SK-N-SH treated with all-trans-retinoic acid at 6 μM for 48 hours (cell line): ENCODE results near the gene OR11G2.
"Not testable (repeated sequence)": the region's sequence is repeated elsewhere in the genome, so short reads cannot be mapped to it uniquely, and the experiment has no call there.

Source experiments
- ATAC-seq: fragments of 200-7000 bp; cut with Tn5 transposase; 3 replicates; pipeline ENCODE4 v1.9.1; 2020; ENCODE audit warnings: mild to moderate bottlenecking, moderate library complexity
- CREB5 ChIP-seq: fragments of 250-450 bp; sonication (Bioruptor Pico); IDR thresholded peaks from 2 replicates; pipeline ENCODE4 v1.5.1; 2020; ENCODE audit warnings: low read depth, mild to moderate bottlenecking, moderate library complexity
- CSRNP3 ChIP-seq: fragments of 250-450 bp; sonication (Bioruptor Pico); IDR thresholded peaks from 2 replicates; pipeline ENCODE4 v1.5.1; 2021; ENCODE audit warnings: mild to moderate bottlenecking, moderate library complexity
- ESRRG ChIP-seq: fragments of 250-450 bp; sonication (Bioruptor Pico); IDR thresholded peaks from 2 replicates; pipeline ENCODE4 v1.6.1; 2021; ENCODE audit warnings: mild to moderate bottlenecking
- ISL1 ChIP-seq: fragments of 250-450 bp; sonication (Bioruptor Pico); IDR thresholded peaks from 2 replicates; pipeline ENCODE4 v2.1.2; 2022; ENCODE audit warnings: mild to moderate bottlenecking, moderate library complexity
- POU6F1 ChIP-seq: fragments of 250-450 bp; sonication (Bioruptor Pico); IDR thresholded peaks from 2 replicates; pipeline ENCODE4 v1.8.0; 2021; ENCODE audit warnings: low read depth, mild to moderate bottlenecking, moderate library complexity, borderline replicate concordance
- PPARA ChIP-seq: fragments of 250-450 bp; sonication (Bioruptor Pico); IDR thresholded peaks from 2 replicates; pipeline ENCODE4 v1.5.0; 2020; ENCODE audit warnings: mild to moderate bottlenecking, borderline replicate concordance
- RARB ChIP-seq: fragments of 250-450 bp; sonication (Bioruptor Pico); IDR thresholded peaks from 2 replicates; pipeline ENCODE4 v1.8.0; 2021; ENCODE audit warnings: mild to moderate bottlenecking, moderate library complexity
- SNAI2 ChIP-seq: fragments of 250-450 bp; sonication (Bioruptor Pico); IDR thresholded peaks from 2 replicates; pipeline ENCODE4 v1.5.0; 2020; ENCODE audit warnings: mild to moderate bottlenecking, moderate library complexity
- TCF4 ChIP-seq: fragments of 250-450 bp; sonication (Bioruptor Pico); IDR thresholded peaks from 2 replicates; pipeline ENCODE4 v1.8.0; 2021; ENCODE audit warnings: mild to moderate bottlenecking, moderate library complexity, borderline replicate concordance
- TOX ChIP-seq: fragments of 250-450 bp; sonication (Bioruptor Pico); IDR thresholded peaks from 2 replicates; pipeline ENCODE4 v1.8.0; 2021; ENCODE audit warnings: mild to moderate bottlenecking, moderate library complexity, borderline replicate concordance
- TSHZ2 ChIP-seq: fragments of 250-450 bp; sonication (Bioruptor Pico); IDR thresholded peaks from 2 replicates; pipeline ENCODE4 v1.5.0; 2020; ENCODE audit warnings: mild to moderate bottlenecking, moderate library complexity
- ZFP3 ChIP-seq: fragments of 250-450 bp; sonication (Bioruptor Pico); IDR thresholded peaks from 2 replicates; pipeline ENCODE4 v1.5.0; 2020; ENCODE audit warnings: mild to moderate bottlenecking, moderate library complexity
- ZFP30 ChIP-seq: fragments of 450-650 bp; formaldehyde crosslinking; IDR thresholded peaks from 2 replicates; pipeline ENCODE4 v1.5.0; 2022; ENCODE audit warnings: mild to moderate bottlenecking, moderate library complexity
- ZNF565 ChIP-seq: fragments of 450-650 bp; formaldehyde crosslinking; conservative IDR thresholded peaks from 2 replicates; pipeline ENCODE4 v1.5.0; 2020; ENCODE audit warnings: low read depth, mild to moderate bottlenecking, moderate library complexity
- ZNF70 ChIP-seq: fragments of 450-650 bp; formaldehyde crosslinking; IDR thresholded peaks from 2 replicates; pipeline ENCODE4 v1.5.0; 2020; ENCODE audit warnings: mild to moderate bottlenecking, moderate library complexity
- TF ChIP-seq, protein P1 (sequence below): fragments of 250-450 bp; sonication (Bioruptor Pico); IDR thresholded peaks from 2 replicates; pipeline ENCODE4 v1.8.0; 2020; ENCODE audit warnings: mild to moderate bottlenecking, moderate library complexity, borderline replicate concordance

Gene OR11G2

DNA sequence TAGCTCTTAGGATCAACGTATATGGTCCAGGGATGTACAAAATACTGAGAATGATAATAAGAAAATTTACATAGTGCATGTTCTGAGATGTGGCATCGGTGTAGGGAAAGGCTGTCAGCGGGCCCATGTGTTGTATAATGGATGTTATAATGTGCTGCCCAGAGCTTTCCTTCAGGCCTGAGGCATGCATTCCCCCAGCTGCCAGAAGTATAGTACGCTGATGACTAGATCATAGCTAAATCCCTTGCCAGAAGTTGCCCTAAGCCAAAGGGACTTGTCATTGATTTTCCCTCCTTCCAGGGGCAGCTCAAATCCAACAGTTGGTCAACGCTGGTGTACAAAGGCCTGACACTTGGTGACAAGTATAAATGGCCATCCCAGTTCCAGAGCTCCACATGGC is 6.5 kb upstream of the OR11G2 start:
- TF ChIP-seq ZFP3 (CRISPR knock-in tag) (no peak), ZNF565 (CRISPR knock-in tag) (no peak), CSRNP3 (CRISPR knock-in tag) (no peak), ZFP30 (CRISPR knock-in tag) (no peak), POU6F1 (CRISPR knock-in tag) (no peak), TCF4 (CRISPR knock-in tag) (no peak), ZNF70 (no peak), PPARA (CRISPR knock-in tag) (no peak), ESRRG (CRISPR knock-in tag) (no peak), ISL1 (CRISPR knock-in tag) (no peak)
- TF ChIP-seq, all 23 proteins: peak for 0
- no peak for ATAC-seq

DNA sequence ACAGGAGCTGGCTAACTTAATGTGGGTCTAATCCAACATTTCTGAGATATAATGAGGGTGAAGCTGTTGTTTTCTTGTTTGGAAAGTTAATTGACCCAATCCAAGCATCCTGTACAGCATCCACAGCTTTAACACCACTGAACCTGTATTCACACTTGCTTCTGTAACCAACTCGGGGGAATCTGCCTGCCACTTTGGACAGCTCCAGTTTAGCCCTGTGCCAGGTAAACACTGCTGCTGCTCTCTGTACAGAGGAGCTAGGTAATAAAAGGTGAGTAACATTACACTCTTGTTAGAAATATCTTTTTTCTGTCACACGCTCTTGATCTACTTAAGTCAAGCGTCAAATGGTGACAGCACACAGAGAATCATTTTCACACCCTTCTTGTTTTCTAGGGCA is 700 bp downstream of the OR11G2 start:
- ATAC-seq: no peak

DNA sequence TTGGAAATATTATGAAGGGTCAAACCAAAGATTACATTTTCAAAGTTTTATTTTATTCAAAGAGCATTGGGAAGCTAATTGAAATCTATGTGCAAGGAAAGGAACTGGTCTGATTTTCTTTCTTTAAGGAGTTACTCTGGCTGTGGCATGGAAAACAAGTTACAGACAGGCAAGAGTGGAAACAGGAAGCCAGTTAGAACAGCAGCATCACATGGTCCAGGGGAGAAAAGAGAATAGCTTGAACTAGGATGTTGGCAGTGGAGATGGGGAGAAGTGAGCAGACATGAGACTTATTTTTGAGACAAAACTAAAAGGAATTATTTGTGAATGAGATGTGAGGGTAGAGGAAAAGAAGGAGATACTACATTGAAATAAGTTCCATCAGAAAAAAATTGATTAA is 3.4 kb downstream of the OR11G2 start:
- ATAC-seq: no peak
- TF ChIP-seq ZNF70: no peak
- TF ChIP-seq TOX (CRISPR knock-in tag): no peak
- TF ChIP-seq ESRRG (CRISPR knock-in tag): no peak
- no peak for TF ChIP-seq TSHZ2 (CRISPR knock-in tag)
- TF ChIP-seq PPARA (CRISPR knock-in tag): no peak
- no peak for TF ChIP-seq POU6F1 (CRISPR knock-in tag)
- TF ChIP-seq CREB5 (CRISPR knock-in tag): no peak
- no peak for TF ChIP-seq SNAI2 (CRISPR knock-in tag)
- TF ChIP-seq, all 23 proteins: peak for 0

More for the DNA sequence above, 700 bp downstream of the OR11G2 start:
- TF ChIP-seq CREB5 (CRISPR knock-in tag): no peak
- TF ChIP-seq SNAI2 (CRISPR knock-in tag): no peak
- TF ChIP-seq ZNF565 (CRISPR knock-in tag): no peak
- no peak for TF ChIP-seq ZFP30 (CRISPR knock-in tag)
- TF ChIP-seq, protein P1, sequence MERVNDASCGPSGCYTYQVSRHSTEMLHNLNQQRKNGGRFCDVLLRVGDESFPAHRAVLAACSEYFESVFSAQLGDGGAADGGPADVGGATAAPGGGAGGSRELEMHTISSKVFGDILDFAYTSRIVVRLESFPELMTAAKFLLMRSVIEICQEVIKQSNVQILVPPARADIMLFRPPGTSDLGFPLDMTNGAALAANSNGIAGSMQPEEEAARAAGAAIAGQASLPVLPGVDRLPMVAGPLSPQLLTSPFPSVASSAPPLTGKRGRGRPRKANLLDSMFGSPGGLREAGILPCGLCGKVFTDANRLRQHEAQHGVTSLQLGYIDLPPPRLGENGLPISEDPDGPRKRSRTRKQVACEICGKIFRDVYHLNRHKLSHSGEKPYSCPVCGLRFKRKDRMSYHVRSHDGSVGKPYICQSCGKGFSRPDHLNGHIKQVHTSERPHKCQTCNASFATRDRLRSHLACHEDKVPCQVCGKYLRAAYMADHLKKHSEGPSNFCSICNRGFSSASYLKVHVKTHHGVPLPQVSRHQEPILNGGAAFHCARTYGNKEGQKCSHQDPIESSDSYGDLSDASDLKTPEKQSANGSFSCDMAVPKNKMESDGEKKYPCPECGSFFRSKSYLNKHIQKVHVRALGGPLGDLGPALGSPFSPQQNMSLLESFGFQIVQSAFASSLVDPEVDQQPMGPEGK (CRISPR knock-in tag): no peak
- no peak for TF ChIP-seq TOX (CRISPR knock-in tag)
- no peak for TF ChIP-seq TCF4 (CRISPR knock-in tag)
- TF ChIP-seq ZFP3 (CRISPR knock-in tag): no peak
- TF ChIP-seq PPARA (CRISPR knock-in tag): no peak
- TF ChIP-seq RARB (CRISPR knock-in tag): no peak

DNA sequence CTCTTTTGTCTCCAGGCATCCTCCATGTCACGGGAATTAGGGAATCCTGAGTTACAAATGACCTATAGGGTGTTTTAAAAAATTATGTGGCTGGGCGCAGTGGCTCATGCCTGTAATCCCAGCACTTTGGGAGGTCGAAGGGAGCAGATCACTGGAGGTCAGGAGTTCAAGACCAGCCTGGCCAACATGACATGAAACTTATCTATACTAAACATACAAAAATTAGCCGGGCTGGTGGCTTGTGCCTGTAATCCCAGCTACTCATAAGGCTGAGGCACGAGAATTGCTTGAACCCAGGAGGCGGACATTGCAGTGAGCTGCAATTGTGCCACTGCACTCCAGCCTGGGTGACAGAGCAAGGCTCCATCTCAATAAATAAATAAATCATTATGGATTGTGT is 4.5 kb downstream of the OR11G2 start:
- ATAC-seq: not testable (repeated sequence)
